HG03060 (cell line): ENCODE data around the gene CCPG1.

Source experiments
- ATAC-seq: cut with Tn5 transposase; IDR thresholded peaks from one replicate; pipeline ENCODE4 v1.9.1; 2021; ENCODE audit warnings: low read depth, moderate number of reproducible peaks; ENCODE audit not compliant: unreplicated experiment

Gene CCPG1

GRCh38 chr15:55387027-55387426 is 21.1 kb downstream of the CCPG1 start:
- no peak for ATAC-seq

GRCh38 chr15:55383687-55384086 is 24.5 kb downstream of the CCPG1 start:
- ATAC-seq = no peak

- no peak for ATAC-seq
Measured at GRCh38 chr15:55381595-55381994, 26.6 kb downstream of the CCPG1 start.

GRCh38 chr15:55379095-55379494 is 29.1 kb downstream of the CCPG1 start:
- no peak for ATAC-seq

GRCh38 chr15:55372701-55373440 is 35.3 kb downstream of the CCPG1 start:
- ATAC-seq = no peak

- ATAC-seq = no peak
Measured at GRCh38 chr15:55366981-55367380, 41.2 kb downstream of the CCPG1 start.

GRCh38 chr15:55362641-55363040 is 45.5 kb downstream of the CCPG1 start:
- ATAC-seq = no peak

GRCh38 chr15:55361048-55361447 is 47.1 kb downstream of the CCPG1 start:
- ATAC-seq = no peak

- no peak for ATAC-seq
Measured at GRCh38 chr15:55360256-55360655, 47.9 kb downstream of the CCPG1 start.

GRCh38 chr15:55358471-55358870 is 49.7 kb downstream of the CCPG1 start:
- ATAC-seq = no peak

GRCh38 chr15:55357774-55358173 is 50.4 kb downstream of the CCPG1 start:
- no peak for ATAC-seq

GRCh38 chr15:55356985-55357585 is 51.1 kb downstream of the CCPG1 start:
- ATAC-seq = no peak

- ATAC-seq = no peak
Measured at GRCh38 chr15:55353025-55353424, 55.1 kb downstream of the CCPG1 start.

- ATAC-seq = no peak
Measured at GRCh38 chr15:55349282-55349681, 58.9 kb downstream of the CCPG1 start.

GRCh38 chr15:55348281-55348778 is 59.8 kb downstream of the CCPG1 start:
- no peak for ATAC-seq

- ATAC-seq = no peak
Measured at GRCh38 chr15:55344206-55344605, 64.0 kb downstream of the CCPG1 start.

- ATAC-seq = no peak
Measured at GRCh38 chr15:55343168-55343567, 65.0 kb downstream of the CCPG1 start.

GRCh38 chr15:55337160-55337559 is 71.0 kb downstream of the CCPG1 start:
- ATAC-seq = no peak

GRCh38 chr15:55334997-55335396 is 73.2 kb downstream of the CCPG1 start:
- no peak for ATAC-seq

GRCh38 chr15:55334371-55334770 is 73.8 kb downstream of the CCPG1 start:
- no peak for ATAC-seq

- no peak for ATAC-seq
Measured at GRCh38 chr15:55327387-55327786, 80.8 kb downstream of the CCPG1 start.

GRCh38 chr15:55322467-55322866 is 85.7 kb downstream of the CCPG1 start:
- ATAC-seq = no peak
